HG03103 (cell line): Measurements from ENCODE around the gene CCDC158.
"Not testable (repeated sequence)": the region's sequence is repeated elsewhere in the genome, so short reads cannot be mapped to it uniquely, and the experiment has no call there.

ENCODE experiments used
- ATAC-seq: cut with Tn5 transposase; IDR thresholded peaks from one replicate; pipeline ENCODE4 v1.9.1; 2021; ENCODE audit warnings: low read depth; ENCODE audit not compliant: unreplicated experiment

CCDC158 gene

DNA sequence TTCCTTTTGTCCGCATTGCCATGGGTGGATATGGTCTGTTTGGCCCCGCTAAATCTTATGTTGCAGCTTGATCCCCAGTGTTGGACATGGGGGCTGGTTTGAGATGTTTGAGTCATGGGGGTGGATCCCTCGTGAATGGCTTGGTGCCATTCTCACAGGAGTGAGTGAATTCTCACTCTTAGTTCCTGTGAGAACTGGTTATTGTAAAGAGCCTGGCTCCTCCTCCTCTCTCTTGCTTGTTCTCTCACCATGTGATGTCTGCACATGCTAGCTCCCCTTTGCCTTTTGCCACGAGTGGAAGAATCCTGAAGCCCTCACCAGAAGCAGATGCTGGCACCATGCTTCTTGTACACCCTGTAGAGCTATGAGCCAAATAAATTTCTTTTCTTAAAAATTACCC, 137.0 kb downstream of the CCDC158 start:
- ATAC-seq, result no peak

GRCh38 chr4:76282941-76283689, 137.8 kb downstream of the CCDC158 start:
- ATAC-seq, result no peak

- ATAC-seq, result not testable (repeated sequence)
These were observed 139.3 kb downstream of the CCDC158 start for GRCh38 chr4:76281594-76281993.

DNA sequence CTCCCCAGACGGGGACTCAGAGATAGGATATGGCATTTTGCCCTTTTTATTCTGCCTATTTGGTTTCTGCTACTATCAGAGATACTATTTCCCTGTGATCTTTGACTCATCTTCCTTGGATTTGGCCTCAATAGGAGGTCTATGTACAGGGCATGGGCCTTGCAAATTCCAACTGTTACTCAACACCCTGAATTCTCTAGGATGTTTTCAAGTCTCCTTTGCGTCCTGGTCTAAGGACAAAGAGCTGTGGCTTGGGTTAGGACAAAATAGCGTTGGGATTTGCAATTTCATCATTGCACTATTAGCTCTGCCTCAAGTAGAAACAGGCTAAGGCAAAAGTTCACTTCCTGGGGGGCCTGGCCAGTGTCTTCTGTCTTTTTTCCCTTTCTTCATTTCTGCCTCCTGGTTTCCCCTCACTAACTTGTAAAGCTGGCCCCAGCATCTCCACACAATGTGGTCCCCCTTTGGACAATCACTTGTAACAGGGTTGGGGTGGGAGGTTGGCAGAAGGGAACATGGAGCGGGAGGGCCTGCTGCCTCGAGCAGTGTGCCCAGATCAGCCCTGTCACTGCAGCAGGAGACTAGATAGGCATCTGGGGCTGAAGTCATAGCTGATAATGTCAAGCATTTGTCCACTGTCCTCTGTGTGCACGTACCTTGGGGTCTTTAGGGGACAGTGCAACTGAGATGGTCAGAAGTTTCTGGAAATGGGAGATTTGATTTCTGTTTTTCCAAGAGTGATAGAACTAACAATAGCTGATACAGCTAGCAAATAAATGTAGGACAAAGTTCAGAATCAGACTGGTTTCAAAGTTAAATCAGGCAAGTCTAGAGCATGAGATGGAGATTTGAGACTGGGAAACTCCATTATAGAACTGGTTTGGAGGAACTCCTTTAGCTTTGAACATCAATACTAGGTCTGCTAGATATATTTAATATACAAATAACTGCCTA, 140.2 kb downstream of the CCDC158 start:
- ATAC-seq, result no peak

GRCh38 chr4:76279462-76279861, 141.5 kb downstream of the CCDC158 start:
- no peak for ATAC-seq

DNA sequence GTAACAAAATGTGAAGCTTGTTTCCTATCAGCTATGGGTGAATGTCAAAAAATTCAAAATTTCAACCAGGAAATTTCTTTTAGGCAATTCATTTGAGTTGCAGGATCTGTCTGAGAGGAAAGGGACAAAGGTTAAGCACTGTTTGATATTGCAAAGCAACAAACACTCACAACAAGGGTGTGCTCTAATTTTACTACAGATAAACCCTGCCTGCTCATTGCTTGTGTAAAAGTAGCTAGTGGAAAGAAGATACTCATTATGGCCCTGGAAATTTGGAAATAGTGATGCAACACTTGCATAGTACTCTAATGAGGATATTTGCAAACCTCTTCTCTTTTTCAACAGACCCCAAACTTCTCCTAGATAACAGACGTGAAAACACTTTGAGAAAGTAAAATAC, 142.4 kb downstream of the CCDC158 start:
- ATAC-seq, result no peak

DNA sequence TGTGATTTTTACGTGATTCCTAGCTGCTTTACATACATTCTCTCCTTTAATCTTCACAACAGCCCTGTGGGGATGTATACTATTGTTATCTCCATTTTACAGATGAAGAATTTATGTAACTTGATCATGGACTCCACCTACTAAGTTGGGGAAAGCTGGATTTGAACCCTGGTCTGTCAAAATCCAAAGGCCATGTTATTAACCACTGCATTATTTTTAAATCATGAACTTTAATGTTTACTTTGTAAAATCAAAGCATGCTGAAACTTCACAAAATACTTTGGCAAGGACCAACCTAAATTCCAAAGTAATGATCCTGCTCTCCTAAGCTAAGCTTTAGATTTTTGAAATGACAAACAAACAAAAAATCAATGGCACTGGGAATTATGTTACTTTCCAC, 143.3 kb downstream of the CCDC158 start:
- ATAC-seq, result no peak

- no peak for ATAC-seq
These were observed 144.1 kb downstream of the CCDC158 start for GRCh38 chr4:76276813-76277212.

- ATAC-seq, result no peak
These were observed 145.3 kb downstream of the CCDC158 start for GRCh38 chr4:76275486-76276124.

DNA sequence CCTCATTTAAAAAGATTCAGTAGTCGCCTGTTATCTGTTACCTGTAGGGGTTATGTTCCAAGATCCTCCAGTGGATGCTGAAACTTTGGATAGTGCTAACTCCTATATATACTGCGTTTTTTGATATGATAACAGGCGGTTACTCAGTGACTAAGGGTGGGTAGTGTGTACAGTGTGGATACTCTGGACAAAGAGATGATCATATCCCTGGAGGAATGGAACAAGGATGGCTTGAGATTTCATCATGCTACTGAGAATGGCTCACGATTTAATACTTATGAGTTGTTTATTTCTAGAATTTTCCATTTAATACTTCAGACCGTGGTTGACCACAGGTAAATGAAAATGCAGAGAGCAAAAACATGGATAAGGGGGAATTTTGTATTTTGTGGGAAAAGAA, 147.9 kb downstream of the CCDC158 start:
- ATAC-seq, result no peak

DNA sequence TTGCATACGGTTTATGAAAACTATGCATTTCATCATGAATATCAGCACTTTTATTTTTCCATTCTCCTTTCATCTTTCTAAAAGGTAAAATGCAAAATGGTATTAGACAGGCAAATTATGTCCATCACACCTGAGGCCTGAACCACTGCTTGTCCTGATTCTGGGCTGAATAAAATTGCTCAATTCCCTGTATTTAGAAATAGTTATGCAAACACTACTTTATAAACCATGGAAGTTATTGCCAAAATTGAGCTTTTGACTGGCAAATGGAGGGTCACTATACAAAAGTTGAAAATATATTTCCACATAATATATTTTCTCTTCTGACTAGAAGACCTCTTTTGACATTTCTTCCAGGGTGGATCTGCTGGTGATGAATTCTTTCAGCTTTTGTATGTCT, 148.4 kb downstream of the CCDC158 start:
- ATAC-seq, result no peak

GRCh38 chr4:76272073-76272472, 148.9 kb downstream of the CCDC158 start:
- no peak for ATAC-seq

DNA sequence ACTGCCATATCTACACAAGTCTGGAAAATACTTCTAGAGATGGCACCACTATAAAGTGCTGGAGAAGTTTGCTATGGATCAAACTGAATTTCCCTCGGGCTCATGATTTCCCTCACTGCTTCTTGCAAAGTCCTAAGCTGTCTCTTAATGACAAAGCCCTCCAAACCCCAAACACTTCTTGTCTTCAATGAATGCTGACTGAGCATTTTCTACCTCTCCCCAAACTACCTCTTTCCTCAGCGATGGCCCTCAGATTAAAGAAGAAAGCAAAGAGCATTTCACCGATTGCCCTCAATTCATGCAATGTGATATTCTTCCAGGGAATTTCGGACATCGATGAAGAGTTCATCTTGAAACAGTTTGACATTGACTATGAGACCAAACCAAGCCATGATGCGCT, 149.7 kb downstream of the CCDC158 start:
- ATAC-seq, result no peak

GRCh38 chr4:76270244-76271175, 150.4 kb downstream of the CCDC158 start:
- no peak for ATAC-seq

DNA sequence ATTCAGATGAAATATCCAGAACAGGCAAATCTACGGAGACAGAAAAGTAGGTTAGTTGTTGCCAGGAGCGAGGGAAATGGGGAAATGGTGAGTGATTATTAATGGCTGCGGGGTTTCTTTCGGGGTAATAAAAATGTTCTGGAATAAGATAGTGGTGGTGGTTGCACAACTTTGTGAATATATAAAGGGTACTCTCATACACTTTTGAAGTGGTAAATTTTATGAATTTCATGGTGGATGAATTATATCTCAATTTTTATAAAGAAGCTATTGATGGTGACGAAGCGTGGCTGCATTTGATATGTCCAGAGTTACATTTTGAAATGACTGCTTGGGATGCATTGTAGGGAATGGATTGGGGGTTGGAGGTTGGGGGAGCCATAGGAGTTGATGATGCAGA, 153.1 kb downstream of the CCDC158 start:
- ATAC-seq, result no peak

- no peak for ATAC-seq
These were observed 154.3 kb downstream of the CCDC158 start for GRCh38 chr4:76266627-76267026.

GRCh38 chr4:76265631-76266218, 155.2 kb downstream of the CCDC158 start:
- ATAC-seq, result no peak
